LNCaP clone FGC (cell line): ENCODE measurements around the gene MEG3.

Source experiments
- DNase-seq: peaks from one replicate; pipeline ENCODE4 v3.0.0-alpha.2; 2011; ENCODE audit warnings: low read depth
- H3K4me3 ChIP-seq: 2 replicates; pipeline ENCODE4 v1.5.1; 2011; ENCODE audit warnings: mild to moderate bottlenecking, low read depth, low read length, control low read depth
- TF ChIP-seq, protein P1 (sequence below): IDR thresholded peaks from 2 replicates; pipeline ENCODE4 v1.5.1; 2012; ENCODE audit warnings: mild to moderate bottlenecking; ENCODE audit not compliant: control insufficient read depth, insufficient read depth; ENCODE audit errors: extremely low read depth

Gene MEG3

DNA sequence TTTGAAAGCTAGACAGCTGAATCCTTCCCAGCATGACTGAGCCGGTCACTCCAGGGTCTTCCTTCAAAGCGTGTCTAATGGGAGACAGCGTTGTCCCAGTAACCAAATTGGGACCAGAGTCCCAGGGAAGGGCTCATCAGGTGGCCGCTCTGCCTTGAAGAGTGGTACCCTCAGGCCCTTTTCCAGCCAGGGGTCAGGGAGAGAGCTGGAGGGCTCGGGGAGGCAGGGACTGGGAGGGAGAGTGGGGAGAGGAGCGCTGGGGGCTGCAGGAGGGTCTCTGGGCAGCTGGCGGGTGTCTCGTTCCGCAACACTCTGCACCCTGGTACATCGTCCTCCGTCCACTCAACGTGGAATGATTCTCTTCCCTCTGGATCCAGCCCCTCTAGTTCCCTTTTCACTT lies 79.2 kb downstream of the MEG3 start:
- H3K4me3 ChIP-seq: no peak overlapping the region
- TF ChIP-seq, protein P1, sequence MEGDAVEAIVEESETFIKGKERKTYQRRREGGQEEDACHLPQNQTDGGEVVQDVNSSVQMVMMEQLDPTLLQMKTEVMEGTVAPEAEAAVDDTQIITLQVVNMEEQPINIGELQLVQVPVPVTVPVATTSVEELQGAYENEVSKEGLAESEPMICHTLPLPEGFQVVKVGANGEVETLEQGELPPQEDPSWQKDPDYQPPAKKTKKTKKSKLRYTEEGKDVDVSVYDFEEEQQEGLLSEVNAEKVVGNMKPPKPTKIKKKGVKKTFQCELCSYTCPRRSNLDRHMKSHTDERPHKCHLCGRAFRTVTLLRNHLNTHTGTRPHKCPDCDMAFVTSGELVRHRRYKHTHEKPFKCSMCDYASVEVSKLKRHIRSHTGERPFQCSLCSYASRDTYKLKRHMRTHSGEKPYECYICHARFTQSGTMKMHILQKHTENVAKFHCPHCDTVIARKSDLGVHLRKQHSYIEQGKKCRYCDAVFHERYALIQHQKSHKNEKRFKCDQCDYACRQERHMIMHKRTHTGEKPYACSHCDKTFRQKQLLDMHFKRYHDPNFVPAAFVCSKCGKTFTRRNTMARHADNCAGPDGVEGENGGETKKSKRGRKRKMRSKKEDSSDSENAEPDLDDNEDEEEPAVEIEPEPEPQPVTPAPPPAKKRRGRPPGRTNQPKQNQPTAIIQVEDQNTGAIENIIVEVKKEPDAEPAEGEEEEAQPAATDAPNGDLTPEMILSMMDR: no peak
- DNase-seq: no peak

DNA sequence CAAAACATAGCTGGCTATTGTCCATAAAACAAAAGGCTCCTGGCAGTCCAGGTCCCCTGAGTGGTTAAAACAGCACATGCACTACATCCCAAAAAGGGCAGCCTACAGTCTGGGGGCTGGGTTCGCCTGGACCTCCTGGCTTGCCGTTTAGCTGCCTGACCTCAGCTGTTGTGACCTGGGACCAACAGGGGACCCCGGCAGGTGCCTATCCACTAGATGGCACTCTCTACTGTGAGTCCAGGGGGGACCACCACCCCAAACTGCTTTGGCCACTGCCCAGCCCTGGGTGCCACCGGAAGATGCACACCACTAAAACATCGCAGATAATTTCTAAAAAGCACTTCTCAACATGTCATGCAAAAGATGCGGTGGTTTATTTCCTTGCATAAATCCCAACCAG lies 80.5 kb downstream of the MEG3 start:
- H3K4me3 ChIP-seq: no peak overlapping the region
- TF ChIP-seq, protein P1: peak; percentile 25; the same call in 1 of the 2 replicates
- DNase-seq: no peak

DNA sequence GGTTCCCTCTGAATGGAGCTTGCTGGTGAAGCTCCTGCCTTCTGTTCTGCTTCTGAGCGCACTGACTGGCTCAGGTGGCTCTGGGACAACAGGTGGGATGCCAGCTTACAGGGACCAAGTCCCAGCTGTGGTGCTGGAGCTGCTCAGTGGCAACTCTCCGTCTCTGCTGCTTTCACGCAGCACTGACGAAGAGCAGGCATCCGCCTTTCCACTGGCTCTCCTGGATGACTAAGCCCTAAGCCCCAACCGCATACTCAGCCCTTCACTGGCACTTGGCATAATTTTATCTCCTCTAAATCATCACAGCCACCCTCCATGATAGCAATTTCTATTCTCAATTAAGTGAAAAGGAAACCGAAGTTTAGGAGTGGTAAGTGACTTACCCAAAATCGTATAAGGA lies 81.3 kb downstream of the MEG3 start:
- no peak for DNase-seq
- H3K4me3 ChIP-seq: no peak overlapping the region
- TF ChIP-seq, protein P1: no peak

DNA sequence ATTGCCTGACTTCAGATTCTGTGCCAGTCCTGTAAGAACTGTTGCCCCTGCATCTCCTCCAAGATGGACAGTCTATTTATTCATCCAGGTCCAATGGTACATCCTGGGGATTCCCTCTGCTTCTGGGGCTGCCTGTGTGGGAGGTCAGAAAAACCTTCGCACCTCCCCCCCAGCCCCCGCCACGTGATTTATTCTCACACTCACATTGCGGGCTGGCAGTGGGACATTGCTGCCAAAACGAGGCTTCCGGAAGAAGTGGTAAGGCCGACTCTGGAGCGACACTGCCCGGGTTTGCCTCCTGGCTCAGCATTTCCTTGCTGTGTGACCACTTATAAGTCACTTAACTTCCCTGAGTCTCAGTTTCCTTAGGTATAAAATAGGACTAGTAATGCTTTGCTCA lies 83.5 kb downstream of the MEG3 start:
- TF ChIP-seq, protein P1: no peak
- DNase-seq: no peak
- no peak overlapping the region for H3K4me3 ChIP-seq
